Lower lobe of right lung (tissue), 2 donors: ENCODE data around the gene AAGAB. TPM values are rescaled to one million over a fixed set of nuclear protein-coding genes. Genes with fewer than 3 reads are reported as not detected.
"Not testable (repeated sequence)": the region's sequence is repeated elsewhere in the genome, so short reads cannot be mapped to it uniquely, and the experiment has no call there.

Experiments used
- ATAC-seq, 2 donors: fragments of 200-7000 bp; cut with Tn5 transposase; one replicate each; pipeline ENCODE4 v1.9.1; 2020 to 2022; ENCODE audit warnings: mild to moderate bottlenecking in 2 of 2, moderate library complexity in 2 of 2
- DNase-seq: peaks from one replicate; pipeline ENCODE4 v3.0.0-alpha.2; 2020
- H3K27ac ChIP-seq: fragments of 200-600 bp; one replicate; pipeline ENCODE4 v1.8.0; 2022
- H3K27me3 ChIP-seq: fragments of 200-600 bp; one replicate; pipeline ENCODE4 v1.8.0; 2022; ENCODE audit warnings: low read depth
- H3K36me3 ChIP-seq: fragments of 200-600 bp; one replicate; pipeline ENCODE4 v1.8.0; 2022; ENCODE audit warnings: mild to moderate bottlenecking
- H3K4me1 ChIP-seq: fragments of 200-600 bp; one replicate; pipeline ENCODE4 v1.8.0; 2022
- H3K4me3 ChIP-seq: fragments of 200-600 bp; one replicate; pipeline ENCODE4 v1.8.0; 2022; ENCODE audit warnings: mild to moderate bottlenecking
- H3K9me3 ChIP-seq: fragments of 200-600 bp; one replicate; pipeline ENCODE4 v1.8.0; 2022
- CTCF ChIP-seq: fragments of 200-600 bp; IDR thresholded peaks from one replicate; pipeline ENCODE4 v1.8.0; 2022; ENCODE audit warnings: antibody characterized with exemption, mild to moderate bottlenecking
- intact Hi-C: fragments of 100-400 bp; cut with DNase I; formaldehyde crosslinking; loops from one replicate; pipeline ENCODE4 v1.11.0; 2022
- total RNA-seq: library from RNA; stranded (reverse); fragmentation: NEBNext Ultra II Directional; extraction: Animal tissue kit (Norgen Biotek cat#: 25700); gene quantifications from one replicate; pipeline ENCODE4 v1.2.1, GENCODE V29; 2021
- donor health status: DM: no; HTN: yes; CAD: no; lungs with severe emphysema.

Gene AAGAB
- total RNA-seq, 1 donor from 2014 or later = 24.9 TPM

- ATAC-seq = no peak
- H3K4me1 ChIP-seq = peaks cover 13% of the 10 kb centered on the region
- TF ChIP-seq CTCF = no peak
- no peaks in the 10 kb centered on the region for H3K9me3 ChIP-seq
- H3K36me3 ChIP-seq = no peaks in the 10 kb centered on the region
- no peak for DNase-seq
- H3K27ac ChIP-seq = no peak overlapping the region
- no peaks in the 10 kb centered on the region for H3K27me3 ChIP-seq
- H3K4me3 ChIP-seq = no peak overlapping the region
- intact Hi-C loops = no loop called here
Measured at GRCh38 chr15:67156834-67157233, 97.6 kb downstream of the AAGAB start.

GRCh38 chr15:67156426-67156825, 98.0 kb downstream of the AAGAB start:
- intact Hi-C loops = no loop called here
- TF ChIP-seq CTCF = no peak
- Histone ChIP-seq H3K4me1 (peaks cover 13% of the 10 kb centered on the region), H3K27ac (no peak overlapping the region), H3K36me3 (no peaks in the 10 kb centered on the region), H3K9me3 (no peaks in the 10 kb centered on the region), H3K4me3 (no peak overlapping the region), H3K27me3 (no peaks in the 10 kb centered on the region)
- no peak for ATAC-seq
- DNase-seq = no peak

- DNase-seq (no peak), ATAC-seq (no peak)
- no peak for TF ChIP-seq CTCF
- Histone ChIP-seq H3K4me1 (peaks cover 35% of the 10 kb centered on the region), H3K9me3 (no peaks in the 10 kb centered on the region), H3K4me3 (no peak overlapping the region), H3K27ac (no peak overlapping the region), H3K27me3 (no peaks in the 10 kb centered on the region), H3K36me3 (no peaks in the 10 kb centered on the region)
- intact Hi-C loops = no loop called here
Measured at GRCh38 chr15:67154249-67154648, 100.2 kb downstream of the AAGAB start.

GRCh38 chr15:67153044-67153443, 101.4 kb downstream of the AAGAB start:
- H3K27me3 ChIP-seq, H3K36me3 ChIP-seq, DNase-seq, H3K9me3 ChIP-seq, intact Hi-C loops, H3K4me3 ChIP-seq, H3K27ac ChIP-seq, ATAC-seq: not testable (repeated sequence)
- H3K4me1 ChIP-seq = peaks cover 42% of the 10 kb centered on the region

GRCh38 chr15:67152429-67152828, 102.0 kb downstream of the AAGAB start:
- DNase-seq (no peak), ATAC-seq (no peak)
- intact Hi-C loops = no loop called here
- no peaks in the 10 kb centered on the region for H3K27me3 ChIP-seq
- H3K4me3 ChIP-seq = no peak overlapping the region
- H3K9me3 ChIP-seq = no peaks in the 10 kb centered on the region
- peaks cover 42% of the 10 kb centered on the region for H3K4me1 ChIP-seq
- no peak for TF ChIP-seq CTCF
- H3K36me3 ChIP-seq = no peaks in the 10 kb centered on the region
- no peak overlapping the region for H3K27ac ChIP-seq

Other genes with a start within 250 kb of the AAGAB start
- 25.7 TPM for gene SMAD3, start 189.1 kb downstream of the AAGAB start, total RNA-seq
- 2.3 TPM for gene IQCH, start 125 bp upstream of the AAGAB start, total RNA-seq